GM12878 (cell line): ENCODE data around the gene SFSWAP. TPM values are rescaled to one million over a fixed set of nuclear protein-coding genes. Genes with fewer than 3 reads are reported as not detected.

Experiments used
- ATAC-seq: fragments of 200-7000 bp; cut with Tn5 transposase; 3 replicates; pipeline ENCODE4 v1.9.1; 2020; ENCODE audit warnings: mild to moderate bottlenecking, moderate library complexity
- BruUV-seq: library from RNA; stranded (reverse); fragments of 400-500 nt; replicated peaks from 2 replicates; lab custom pipeline; 2021; lab: Mats Ljungman, UMichigan
- CTCF ChIA-PET: fragments of 300-600 bp; sonication (Branson Sonifier 250); formaldehyde crosslinking; extraction: SDS; loops from one replicate; lab custom pipeline; 2021; ENCODE audit warnings: inconsistent platforms; lab: Yijun Ruan, JAX
- POLR2A ChIA-PET: fragments of 350-600 bp; formaldehyde crosslinking; extraction: SDS; loops from one replicate; lab custom pipeline; 2021; ENCODE audit warnings: inconsistent platforms; lab: Charles Lee
- RAD21 ChIA-PET: fragments of 300-600 bp; sonication (Branson Sonifier 250); formaldehyde crosslinking; loops from one replicate; lab custom pipeline; 2023; ENCODE audit warnings: antibody characterized with exemption; ENCODE audit not compliant: unreplicated experiment; lab: Charles Lee
- SMC1A ChIA-PET: fragments of 300-600 bp; sonication (Branson Sonifier 250); formaldehyde crosslinking; loops from one replicate; lab custom pipeline; 2023; ENCODE audit not compliant: unreplicated experiment, uncharacterized antibody; lab: Charles Lee
- DNase-seq: peaks from one replicate; pipeline ENCODE4 v3.0.0-alpha.2; 2011; ENCODE audit warnings: low read depth, low spot score
- FAIRE-seq: peaks from 3 replicates; lab custom pipeline; 2011; peaks lifted over from hg19 to GRCh38; lab: Jason Lieb, UNC
- H2AFZ ChIP-seq: 2 replicates; pipeline ENCODE4 v1.6.0; 2011; ENCODE audit warnings: low read depth, low read length, control low read depth; ENCODE audit not compliant: control insufficient read depth
- H3K27ac ChIP-seq: 2 replicates; pipeline ENCODE4 v1.5.1; 2011; ENCODE audit warnings: control low read depth; ENCODE audit not compliant: control insufficient read depth, insufficient read depth
- H3K27me3 ChIP-seq, 2 experiments: replicated peaks in 1 of 2; 2 replicates each; pipeline versions ENCODE4 v1.6.0 to v1.6.1; 2011; ENCODE audit warnings: low read length in 1 of 2; ENCODE audit not compliant: control insufficient read depth in 2 of 2, insufficient read depth in 2 of 2
- H3K36me3 ChIP-seq, 2 experiments: 2 replicates each; pipeline ENCODE4 v1.5.1; 2011; ENCODE audit warnings: low read length in 1 of 2; ENCODE audit not compliant: control insufficient read depth in 2 of 2, insufficient read depth in 2 of 2
- H3K4me1 ChIP-seq: 2 replicates; pipeline ENCODE4 v1.6.1; 2011; ENCODE audit warnings: mild to moderate bottlenecking, low read length, moderate library complexity, mixed read lengths; ENCODE audit not compliant: control insufficient read depth, insufficient read depth
- H3K4me2 ChIP-seq: 2 replicates; pipeline ENCODE4 v1.6.0; 2011; ENCODE audit warnings: control low read depth; ENCODE audit not compliant: control insufficient read depth, insufficient read depth
- H3K4me3 ChIP-seq: fragments of 200-600 bp; sonication (generic); 2 replicates; pipeline ENCODE4 v1.5.1; 2016
- H3K79me2 ChIP-seq: 2 replicates; pipeline ENCODE4 v1.6.0; 2011; ENCODE audit warnings: low read length; ENCODE audit not compliant: control insufficient read depth, insufficient read depth
- H3K9ac ChIP-seq: 2 replicates; pipeline ENCODE4 v1.8.0; 2011; ENCODE audit warnings: low read length, control low read depth, mixed read lengths; ENCODE audit not compliant: control insufficient read depth, insufficient read depth
- H3K9me3 ChIP-seq: replicated peaks from 3 replicates; pipeline ENCODE4 v1.5.1; 2011; ENCODE audit warnings: mild to moderate bottlenecking, low read length; ENCODE audit not compliant: control insufficient read depth, insufficient read depth
- H4K20me1 ChIP-seq: 2 replicates; pipeline ENCODE4 v1.6.0; 2011; ENCODE audit not compliant: control insufficient read depth, insufficient read depth
- BCL11A ChIP-seq: IDR thresholded peaks from 2 replicates; pipeline ENCODE4 v1.6.1; 2011; ENCODE audit warnings: low read depth, low read length
- BMI1 ChIP-seq: fragments of 450-650 bp; IDR thresholded peaks from 2 replicates; pipeline ENCODE4 v1.6.1; 2016; ENCODE audit warnings: mild to moderate bottlenecking, moderate library complexity, borderline replicate concordance
- CEBPB ChIP-seq, 2 experiments: fragments of 150-350 bp in 1 of 2; IDR thresholded peaks; 2 replicates each; pipeline ENCODE4 v1.6.1; 2012 to 2014; ENCODE audit warnings: low read depth in 2 of 2, low read length in 2 of 2, borderline replicate concordance in 1 of 2, inconsistent platforms in 1 of 2
- IKZF1 ChIP-seq: fragments of 450-650 bp; conservative IDR thresholded peaks from 2 replicates; pipeline ENCODE4 v1.6.1; 2017; ENCODE audit warnings: antibody characterized with exemption, mild to moderate bottlenecking
- IRF4 ChIP-seq: IDR thresholded peaks from 2 replicates; pipeline ENCODE4 v1.6.1; 2011; ENCODE audit warnings: low read depth, low read length
- NR2C1 ChIP-seq: fragments of 450-650 bp; IDR thresholded peaks from 2 replicates; pipeline ENCODE4 v1.6.1; 2017; ENCODE audit warnings: antibody characterized with exemption, mild to moderate bottlenecking, moderate library complexity
- POLR2AphosphoS5 ChIP-seq: IDR thresholded peaks from 2 replicates; pipeline ENCODE4 v1.6.1; 2011; ENCODE audit warnings: mild to moderate bottlenecking, low read length, inconsistent platforms
- RUNX3 ChIP-seq: IDR thresholded peaks from 2 replicates; pipeline ENCODE4 v1.6.1; 2012; ENCODE audit warnings: low read length, inconsistent platforms
- SIX5 ChIP-seq: IDR thresholded peaks from 2 replicates; pipeline ENCODE4 v1.6.1; 2011; ENCODE audit warnings: mild to moderate bottlenecking, low read depth, low read length, moderate library complexity; ENCODE audit not compliant: severe bottlenecking
- SMAD5 ChIP-seq: IDR thresholded peaks from 2 replicates; pipeline ENCODE4 v1.6.1; 2016; ENCODE audit warnings: antibody characterized with exemption, low read depth
- YBX1 ChIP-seq: fragments of 450-650 bp; IDR thresholded peaks from 2 replicates; pipeline ENCODE4 v1.6.1; 2016; ENCODE audit warnings: antibody characterized with exemption
- WGBS: methylation state at CpG from one replicate; pipeline ENCODE4 v1.1.6; 2016; ENCODE audit warnings: low lambda C conversion rate; ENCODE audit not compliant: insufficient replicate concordance, insufficient coverage; ENCODE audit errors: missing lambda C conversion rate; 5-methylcytosine and 5-hydroxymethylcytosine counted together
- in situ Hi-C: fragments of 300-500 bp; cut with MboI; formaldehyde crosslinking; loops from 9 replicates; pipeline ENCODE4 v1.14.3; 2018; ENCODE audit warnings: mixed read lengths
- intact Hi-C: fragments of 100-400 bp; cut with micrococcal nuclease; formaldehyde crosslinking; loops from one replicate; pipeline ENCODE4 v1.14.2; 2022; ENCODE audit not compliant: unreplicated experiment
- polyA plus RNA-seq, 11 experiments: library from polyadenylated mRNA; depleted of rRNA in 4 of 11; unstranded in 6 of 11; stranded (reverse) in 5 of 11; fragments of >200 nt; fragmentation: Nextera tagmentation in 4 of 11; fragmentation: Illumina TruSeq in 1 of 11; extraction: Ambion mirVana in 4 of 11; extraction: Trizol in 1 of 11; gene quantifications; 1 replicate in 1 of 11; 2 replicates in 10 of 11; pipeline versions ENCODE4 v1.2.1 to v1.2.3, GENCODE V29; 2011 to 2016; ENCODE audit warnings: inconsistent platforms in 2 of 11, missing spikeins in 2 of 11, low read depth in 1 of 11
- total RNA-seq, 4 experiments: library from RNA; depleted of rRNA in 3 of 4; stranded (reverse); fragments of >200 nt in 3 of 4; fragmentation: Illumina TruSeq in 1 of 4; extraction: Trizol in 1 of 4; gene quantifications; 2 replicates each; pipeline versions ENCODE4 v1.2.1 to v1.2.3, GENCODE V29; 2013 to 2021
- TF ChIP-seq, protein P1 (sequence below): fragments of 450-650 bp; IDR thresholded peaks from 2 replicates; pipeline ENCODE4 v1.6.1; 2017; ENCODE audit warnings: borderline replicate concordance
- TF ChIP-seq, protein P2 (sequence below): fragments of 450-650 bp; IDR thresholded peaks from 2 replicates; pipeline ENCODE4 v1.6.1; 2017; ENCODE audit warnings: mild to moderate bottlenecking, moderate library complexity

SFSWAP gene
- total and polyA plus RNA-seq, 10 of the 15 experiments (the other 5 are each of a cell fraction or from before 2014, with no cell fraction given) = 1.8 to 48.6 (median 25.0) TPM

- RAD21 ChIA-PET = no interaction called here
These were observed 85.0 kb downstream of the SFSWAP start for GRCh38 chr12:131795690-131796410.

More at GRCh38 chr12:131795690-131796410, 85.0 kb downstream of the SFSWAP start:
- Histone ChIP-seq H3K4me3 (no peak overlapping the region), H3K27me3 (no peaks in the 10 kb centered on the region), H3K4me2 (no peak overlapping the region), H3K4me1 (no peaks in the 10 kb centered on the region), H3K79me2 (no peaks in the 10 kb centered on the region), H4K20me1 (no peaks in the 10 kb centered on the region), H3K9ac (no peak overlapping the region), H3K36me3 (peaks cover 2 to 10% of the 10 kb centered on the region in 2 experiments; a peak in 3 of 4 replicates)
- no TSS peak for BruUV-seq
- ChIA-PET POLR2A (no interaction called here), CTCF (no interaction called here), SMC1A (no interaction called here)
- intact Hi-C loops (no loop called here), in situ Hi-C loops (no loop called here)
- FAIRE-seq (no peak), ATAC-seq (no peak)
- 46% methylated on average over 13 of the region's 15 CpGs for WGBS
- TF ChIP-seq SMAD5 (no peak), SIX5 (no peak), NR2C1 (no peak), CEBPB (IDR thresholded peaks at IDR 0.05; ENCODE audit: borderline replicate concordance in 1 of 2, low read depth in 2 of 2, low read length in 2 of 2) (no peak), YBX1 (no peak), POLR2AphosphoS5 (no peak), BCL11A (no peak), IKZF1 (no peak), BMI1 (no peak), RUNX3 (no peak), IRF4 (no peak)
- TF ChIP-seq, protein P1, sequence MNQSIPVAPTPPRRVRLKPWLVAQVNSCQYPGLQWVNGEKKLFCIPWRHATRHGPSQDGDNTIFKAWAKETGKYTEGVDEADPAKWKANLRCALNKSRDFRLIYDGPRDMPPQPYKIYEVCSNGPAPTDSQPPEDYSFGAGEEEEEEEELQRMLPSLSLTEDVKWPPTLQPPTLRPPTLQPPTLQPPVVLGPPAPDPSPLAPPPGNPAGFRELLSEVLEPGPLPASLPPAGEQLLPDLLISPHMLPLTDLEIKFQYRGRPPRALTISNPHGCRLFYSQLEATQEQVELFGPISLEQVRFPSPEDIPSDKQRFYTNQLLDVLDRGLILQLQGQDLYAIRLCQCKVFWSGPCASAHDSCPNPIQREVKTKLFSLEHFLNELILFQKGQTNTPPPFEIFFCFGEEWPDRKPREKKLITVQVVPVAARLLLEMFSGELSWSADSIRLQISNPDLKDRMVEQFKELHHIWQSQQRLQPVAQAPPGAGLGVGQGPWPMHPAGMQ = no peak
- TF ChIP-seq, protein P2, sequence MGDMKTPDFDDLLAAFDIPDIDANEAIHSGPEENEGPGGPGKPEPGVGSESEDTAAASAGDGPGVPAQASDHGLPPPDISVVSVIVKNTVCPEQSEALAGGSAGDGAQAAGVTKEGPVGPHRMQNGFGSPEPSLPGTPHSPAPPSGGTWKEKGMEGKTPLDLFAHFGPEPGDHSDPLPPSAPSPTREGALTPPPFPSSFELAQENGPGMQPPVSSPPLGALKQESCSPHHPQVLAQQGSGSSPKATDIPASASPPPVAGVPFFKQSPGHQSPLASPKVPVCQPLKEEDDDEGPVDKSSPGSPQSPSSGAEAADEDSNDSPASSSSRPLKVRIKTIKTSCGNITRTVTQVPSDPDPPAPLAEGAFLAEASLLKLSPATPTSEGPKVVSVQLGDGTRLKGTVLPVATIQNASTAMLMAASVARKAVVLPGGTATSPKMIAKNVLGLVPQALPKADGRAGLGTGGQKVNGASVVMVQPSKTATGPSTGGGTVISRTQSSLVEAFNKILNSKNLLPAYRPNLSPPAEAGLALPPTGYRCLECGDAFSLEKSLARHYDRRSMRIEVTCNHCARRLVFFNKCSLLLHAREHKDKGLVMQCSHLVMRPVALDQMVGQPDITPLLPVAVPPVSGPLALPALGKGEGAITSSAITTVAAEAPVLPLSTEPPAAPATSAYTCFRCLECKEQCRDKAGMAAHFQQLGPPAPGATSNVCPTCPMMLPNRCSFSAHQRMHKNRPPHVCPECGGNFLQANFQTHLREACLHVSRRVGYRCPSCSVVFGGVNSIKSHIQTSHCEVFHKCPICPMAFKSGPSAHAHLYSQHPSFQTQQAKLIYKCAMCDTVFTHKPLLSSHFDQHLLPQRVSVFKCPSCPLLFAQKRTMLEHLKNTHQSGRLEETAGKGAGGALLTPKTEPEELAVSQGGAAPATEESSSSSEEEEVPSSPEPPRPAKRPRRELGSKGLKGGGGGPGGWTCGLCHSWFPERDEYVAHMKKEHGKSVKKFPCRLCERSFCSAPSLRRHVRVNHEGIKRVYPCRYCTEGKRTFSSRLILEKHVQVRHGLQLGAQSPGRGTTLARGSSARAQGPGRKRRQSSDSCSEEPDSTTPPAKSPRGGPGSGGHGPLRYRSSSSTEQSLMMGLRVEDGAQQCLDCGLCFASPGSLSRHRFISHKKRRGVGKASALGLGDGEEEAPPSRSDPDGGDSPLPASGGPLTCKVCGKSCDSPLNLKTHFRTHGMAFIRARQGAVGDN = no peak
- TF ChIP-seq, all 136 proteins: peak for 0
- Histone ChIP-seq H3K9me3 (no peaks in the 10 kb centered on the region), H2AFZ (no peak overlapping the region), H3K27ac (no peak overlapping the region)
- DNase-seq = no peak
